Measurements from ENCODE around the gene SIL1.

Gene SIL1

DNA sequence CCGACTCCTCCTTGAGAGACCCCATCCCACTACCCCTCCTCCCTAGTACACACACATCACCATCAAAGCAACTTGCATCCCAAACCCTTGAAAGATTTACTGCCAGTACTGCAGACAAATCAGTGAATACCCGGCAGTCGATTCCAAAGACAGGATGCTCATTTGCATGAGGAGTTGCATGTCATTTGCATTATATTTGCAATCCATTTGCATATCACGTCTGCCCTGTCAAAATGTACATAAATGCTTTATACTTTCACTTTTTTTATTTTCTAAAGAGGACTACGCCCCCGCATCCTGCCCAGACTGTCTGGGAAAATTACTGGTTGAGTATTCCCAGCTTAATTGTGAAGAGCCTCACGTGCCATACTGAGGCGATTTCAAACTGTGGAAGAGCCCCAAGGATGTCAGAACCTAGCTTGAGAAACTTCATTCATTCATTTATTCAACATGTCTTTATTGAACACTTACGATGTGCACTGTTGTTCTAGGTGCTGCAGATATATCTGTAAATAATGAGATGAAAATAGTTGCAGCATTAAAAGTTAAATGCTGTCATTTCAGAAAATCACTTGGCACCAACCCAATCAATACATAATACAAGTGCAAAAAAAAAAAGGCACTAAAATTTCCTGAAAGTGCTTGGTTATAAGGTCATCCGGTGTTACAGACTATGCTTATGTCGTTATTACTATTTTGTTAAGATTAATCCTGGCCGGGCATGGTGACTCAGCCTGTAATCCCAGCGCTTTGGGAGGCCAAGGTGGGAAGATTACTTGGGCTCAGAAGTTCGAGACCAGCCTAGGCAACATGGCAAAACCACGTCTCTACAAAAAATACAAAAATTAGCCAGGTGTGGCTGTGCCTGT, 17.2 kb upstream of the SIL1 start:
- no peak for DNase-seq (ENCODE audit: extremely low spot score)
- TF ChIP-seq, protein P1, sequence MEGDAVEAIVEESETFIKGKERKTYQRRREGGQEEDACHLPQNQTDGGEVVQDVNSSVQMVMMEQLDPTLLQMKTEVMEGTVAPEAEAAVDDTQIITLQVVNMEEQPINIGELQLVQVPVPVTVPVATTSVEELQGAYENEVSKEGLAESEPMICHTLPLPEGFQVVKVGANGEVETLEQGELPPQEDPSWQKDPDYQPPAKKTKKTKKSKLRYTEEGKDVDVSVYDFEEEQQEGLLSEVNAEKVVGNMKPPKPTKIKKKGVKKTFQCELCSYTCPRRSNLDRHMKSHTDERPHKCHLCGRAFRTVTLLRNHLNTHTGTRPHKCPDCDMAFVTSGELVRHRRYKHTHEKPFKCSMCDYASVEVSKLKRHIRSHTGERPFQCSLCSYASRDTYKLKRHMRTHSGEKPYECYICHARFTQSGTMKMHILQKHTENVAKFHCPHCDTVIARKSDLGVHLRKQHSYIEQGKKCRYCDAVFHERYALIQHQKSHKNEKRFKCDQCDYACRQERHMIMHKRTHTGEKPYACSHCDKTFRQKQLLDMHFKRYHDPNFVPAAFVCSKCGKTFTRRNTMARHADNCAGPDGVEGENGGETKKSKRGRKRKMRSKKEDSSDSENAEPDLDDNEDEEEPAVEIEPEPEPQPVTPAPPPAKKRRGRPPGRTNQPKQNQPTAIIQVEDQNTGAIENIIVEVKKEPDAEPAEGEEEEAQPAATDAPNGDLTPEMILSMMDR (IDR thresholded peaks at IDR 0.05; ENCODE audit: control extremely low read depth, extremely low read depth, low read depth, missing control alignments), result no peak
- POLR2A ChIA-PET, result no interaction called here
- CTCF ChIA-PET, result interaction anchor here (1.3 to 1.4 kb wide), 3 partner anchors 9 to 16 kb away, joined by 3 to 4 read pairs (median 4); no protein-coding TSS in a partner anchor

DNA sequence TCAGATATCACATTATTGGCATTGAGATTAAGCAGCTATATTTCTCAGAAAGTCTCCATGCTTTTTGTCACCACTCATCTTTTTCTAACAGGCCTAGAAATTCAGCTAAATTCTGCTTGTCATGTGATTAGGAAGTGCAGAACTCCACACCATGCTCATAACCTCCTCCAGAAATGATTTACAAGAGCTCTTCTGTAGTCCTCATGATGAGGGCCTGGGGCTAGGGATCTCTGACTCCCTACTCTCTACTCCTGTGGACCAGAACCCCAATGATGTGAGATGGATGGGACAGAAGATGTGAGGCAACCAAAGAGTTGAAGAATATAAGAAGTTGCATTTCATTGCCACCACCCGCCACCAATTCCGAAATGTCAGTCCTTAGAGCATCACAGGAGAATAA, 16.5 kb upstream of the SIL1 start:
- ChIA-PET POLR2A (no interaction called here), CTCF (interaction anchor here (1.2 to 1.4 kb wide), 5 partner anchors 8 to 47 kb away, joined by 3 to 4 read pairs (median 4); no protein-coding TSS in a partner anchor)
- TF ChIP-seq, protein P1 (IDR thresholded peaks at IDR 0.05; ENCODE audit: control extremely low read depth, extremely low read depth, low read depth, missing control alignments), result no peak

DNA sequence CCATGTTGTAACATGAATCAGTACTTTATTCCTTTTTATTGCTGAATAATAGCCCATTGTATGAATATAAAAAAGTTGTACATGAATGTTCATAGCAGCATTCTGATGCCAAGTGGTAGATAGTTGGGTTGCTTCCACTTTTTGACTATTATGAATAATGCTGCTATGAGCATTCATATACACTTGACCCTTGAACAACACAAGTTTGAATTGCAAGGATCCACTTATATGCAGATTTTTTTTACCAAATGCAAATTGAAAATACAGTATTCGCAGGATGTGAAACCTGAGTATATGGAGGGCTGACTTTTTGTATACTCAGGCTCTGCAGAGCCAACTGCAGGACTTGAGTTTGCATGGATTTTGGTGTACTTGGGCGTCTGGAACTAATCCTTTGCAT, 14.7 kb upstream of the SIL1 start:
- ChIA-PET CTCF (interaction anchor here (1.4 kb wide), 1 partner anchor 9 kb away, joined by 4 read pairs; no protein-coding TSS in a partner anchor), POLR2A (no interaction called here)
- TF ChIP-seq, protein P1 (IDR thresholded peaks at IDR 0.05; ENCODE audit: control extremely low read depth, extremely low read depth, low read depth, missing control alignments), result no peak
- DNase-seq (ENCODE audit: extremely low spot score), result no peak

More for the DNA sequence above, 16.5 kb upstream of the SIL1 start:
- DNase-seq (ENCODE audit: extremely low spot score), result no peak

DNA sequence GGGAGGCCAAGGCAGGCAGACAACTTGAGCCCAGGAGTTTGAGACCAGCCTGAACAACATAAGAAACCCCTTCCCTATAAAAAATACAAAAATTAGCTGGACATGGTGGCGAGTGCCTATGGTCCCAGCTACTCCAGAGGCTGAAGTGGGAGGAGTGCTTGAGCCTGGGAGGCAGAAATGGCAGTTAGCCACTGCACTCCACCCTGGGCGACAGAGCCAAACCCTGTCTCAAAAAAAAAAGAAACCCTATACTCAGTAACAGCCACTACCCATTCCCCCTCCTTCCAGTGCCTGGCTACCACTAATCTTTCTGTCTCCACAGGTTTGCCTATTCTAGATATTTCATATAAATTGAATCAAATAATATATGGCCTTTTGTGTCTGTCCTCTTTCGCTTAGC, 14.3 kb upstream of the SIL1 start:
- ChIA-PET POLR2A (no interaction called here), CTCF (interaction anchor here (1.4 kb wide), 1 partner anchor 9 kb away, joined by 4 read pairs; no protein-coding TSS in a partner anchor)
- no peak for DNase-seq (ENCODE audit: extremely low spot score)
- TF ChIP-seq, protein P1 (IDR thresholded peaks at IDR 0.05; ENCODE audit: control extremely low read depth, extremely low read depth, low read depth, missing control alignments), result no peak

DNA sequence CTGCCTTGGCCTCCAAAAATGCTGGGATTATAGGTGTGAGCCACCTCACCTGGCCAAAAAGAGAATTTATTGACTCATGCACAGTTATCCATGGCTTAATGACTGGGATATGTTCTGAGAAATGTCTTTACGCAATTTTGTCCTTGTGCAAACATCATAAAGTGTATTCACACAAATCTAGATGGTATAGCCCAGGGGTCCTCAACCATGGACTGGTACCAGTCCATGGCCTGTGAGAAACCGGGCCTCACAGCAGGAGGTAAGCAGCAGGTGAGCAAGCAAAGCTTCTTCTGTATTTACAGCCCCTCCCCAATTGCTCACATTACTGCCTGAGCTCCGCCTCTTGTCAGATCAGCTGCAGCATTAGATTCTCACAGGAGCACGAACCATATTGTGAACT, 12.4 kb upstream of the SIL1 start:
- ChIA-PET POLR2A (no interaction called here), CTCF (no interaction called here)
- DNase-seq (ENCODE audit: extremely low spot score), result no peak
- TF ChIP-seq, protein P1 (IDR thresholded peaks at IDR 0.05; ENCODE audit: control extremely low read depth, extremely low read depth, low read depth, missing control alignments), result no peak

DNA sequence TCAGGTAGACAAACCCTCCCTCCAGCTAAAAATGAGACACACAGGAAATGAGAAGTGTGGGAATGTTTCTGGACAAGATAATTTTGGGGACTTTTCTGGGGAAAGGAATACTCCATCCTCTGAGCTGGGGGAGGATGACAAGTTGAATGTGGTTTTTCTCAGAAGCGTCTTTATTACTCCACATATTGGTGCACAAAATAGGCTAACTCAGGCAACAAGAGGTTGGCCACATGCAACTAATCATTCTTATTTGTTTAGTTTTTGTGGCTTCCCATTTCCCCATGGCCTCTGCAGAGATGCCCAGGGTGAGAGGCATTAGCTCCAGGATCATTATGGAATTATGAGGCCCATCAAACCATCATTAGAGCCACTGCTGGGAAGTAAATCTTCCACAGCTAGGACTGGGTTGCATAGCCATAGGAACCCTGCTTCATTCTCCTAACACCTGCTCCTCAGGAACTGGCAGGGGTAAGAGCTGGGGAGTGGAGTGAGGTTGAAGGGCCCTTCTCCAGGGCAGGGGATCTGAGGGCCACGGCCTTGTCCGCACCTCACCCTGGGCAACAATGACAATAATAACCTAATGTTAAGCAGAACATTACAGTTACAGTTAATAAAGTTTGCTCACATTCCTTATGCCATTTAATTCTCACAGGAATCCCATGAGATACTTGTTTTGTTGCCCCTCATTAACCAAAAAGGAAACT, 9.3 kb upstream of the SIL1 start:
- DNase-seq (ENCODE audit: extremely low spot score), result no peak
- CTCF ChIA-PET, result interaction anchor here (1.0 to 1.2 kb wide), 3 partner anchors 16 to 54 kb away, joined by 3 read pairs; no protein-coding TSS in a partner anchor
- POLR2A ChIA-PET, result no interaction called here
- TF ChIP-seq, protein P1 (IDR thresholded peaks at IDR 0.05; ENCODE audit: control extremely low read depth, extremely low read depth, low read depth, missing control alignments), result no peak
